ENCODE data around the gene ANKRD13D. TPM values are rescaled to one million over a fixed set of nuclear protein-coding genes. Genes with fewer than 3 reads are reported as not detected.
A peak's percentile ranks its signal among the peaks of the same experiment; 100 is the strongest.

Gene ANKRD13D
- total RNA-seq, 8 experiments from 2014 or later = 14.5 to 43.1 (median 32.9) TPM

DNA sequence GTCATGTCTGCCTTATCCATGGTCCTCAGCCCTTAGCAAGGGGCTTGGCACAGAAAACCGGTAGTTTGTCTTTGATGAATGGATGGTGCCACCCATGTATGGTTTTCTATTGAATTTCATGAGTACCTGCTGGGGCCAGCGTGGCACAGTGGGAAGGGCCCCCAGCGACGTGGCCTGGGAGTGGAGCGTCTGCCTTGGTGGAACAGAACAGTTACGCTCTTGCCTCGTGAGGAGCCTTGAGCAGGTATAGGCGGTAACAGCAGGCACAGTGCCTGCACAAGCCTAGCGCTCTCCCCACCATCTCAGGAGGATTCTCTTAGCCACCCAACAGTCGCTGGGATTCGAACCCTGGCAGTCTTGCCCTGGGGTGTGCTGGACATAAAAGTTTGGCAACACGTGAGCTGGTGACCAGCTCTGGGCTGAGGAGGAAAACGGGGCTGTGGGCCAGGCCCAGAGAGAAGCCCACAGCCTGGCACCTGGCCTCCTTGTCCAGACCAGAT is 11.2 kb downstream of the ANKRD13D start:
- in situ Hi-C loops (cut with MboI; ENCODE audit: low pct_unique_long_range_greater_than_20kb in 2 of 9, low sequenced_read_pairs in 9 of 9, unreplicated experiment in 9 of 9) = no loop called here
- no peak for ATAC-seq (replicated peaks in 6 of 8)
- 92 to 100% (median 100%) methylated on average over 1 to 7 of the region's 13 CpGs; no CpG with 5 or more reads in 5 of the 10 experiments for WGBS, 10 experiments

DNA sequence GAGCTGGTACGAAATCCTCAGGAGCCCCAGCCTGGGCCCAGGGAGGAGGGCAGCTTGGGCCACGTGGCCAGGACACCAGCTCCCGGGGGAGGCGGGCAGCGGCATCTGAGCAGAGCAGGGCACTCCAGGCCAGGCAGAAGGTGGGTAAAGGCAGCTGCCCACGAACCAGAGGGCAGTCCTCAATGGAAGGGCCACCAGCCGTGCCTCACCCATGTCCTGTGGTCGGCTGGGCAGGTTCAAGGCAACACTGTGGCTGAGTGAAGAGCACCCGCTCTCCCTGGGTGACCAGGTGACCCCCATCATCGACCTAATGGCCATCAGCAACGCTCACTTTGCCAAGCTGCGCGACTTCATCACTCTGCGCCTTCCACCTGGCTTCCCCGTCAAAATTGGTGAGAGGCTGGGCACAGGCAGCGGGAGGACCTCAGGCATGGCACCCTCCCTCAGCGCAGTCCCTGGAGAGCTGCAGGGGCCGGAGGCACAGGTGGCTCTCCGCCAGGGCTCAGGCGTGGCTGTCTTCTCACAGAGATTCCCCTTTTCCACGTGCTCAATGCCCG is 11.7 kb downstream of the ANKRD13D start:
- H3K4me1 ChIP-seq (replicated peaks in 1 of 2) = peaks cover 26 to 28% of the 10 kb centered on the region in 2 donors
- in situ Hi-C loops (cut with MboI; ENCODE audit: low pct_unique_long_range_greater_than_20kb in 2 of 9, low sequenced_read_pairs in 9 of 9, unreplicated experiment in 9 of 9) = no loop called here

More for the DNA sequence above, 11.2 kb downstream of the ANKRD13D start:
- no peak overlapping the region for H3K4me3 ChIP-seq
- peaks cover 26 to 28% of the 10 kb centered on the region in 2 donors for H3K4me1 ChIP-seq (replicated peaks in 1 of 2)
- no peak overlapping the region for H3K27ac ChIP-seq

GRCh38 chr11:67301313-67301921 is 12.3 kb downstream of the ANKRD13D start:
- no peak for ATAC-seq (replicated peaks in 6 of 8)
- peaks cover 26 to 28% of the 10 kb centered on the region in 2 donors for H3K4me1 ChIP-seq (replicated peaks in 1 of 2)
- in situ Hi-C loops (cut with MboI; ENCODE audit: low pct_unique_long_range_greater_than_20kb in 2 of 9, low sequenced_read_pairs in 9 of 9, unreplicated experiment in 9 of 9) = no loop called here
- H3K27ac ChIP-seq = peak overlapping the region; percentile 53 to 61
- H3K4me3 ChIP-seq = no peak overlapping the region
- WGBS, 10 experiments = 79 to 100% (median 92%) methylated on average over 1 to 12 of the region's 28 CpGs; no CpG with 5 or more reads in 4 of the 10 experiments

More for the DNA sequence above, 11.7 kb downstream of the ANKRD13D start:
- ATAC-seq (replicated peaks in 6 of 8) = no peak
- Histone ChIP-seq H3K4me3 (no peak overlapping the region), H3K27ac (no peak overlapping the region)
- 80 to 94% (median 93%) methylated on average over 3 to 7 of the region's 22 CpGs; no CpG with 5 or more reads in 7 of the 10 experiments for WGBS, 10 experiments

GRCh38 chr11:67301951-67302516 is 12.9 kb downstream of the ANKRD13D start:
- H3K4me3 ChIP-seq = peak overlapping the region in 1 of 5 donors; percentile 35
- ATAC-seq (replicated peaks in 6 of 8) = peak; percentile 37 to 90 (median 82)
- in situ Hi-C loops (cut with MboI; ENCODE audit: low pct_unique_long_range_greater_than_20kb in 2 of 9, low sequenced_read_pairs in 9 of 9, unreplicated experiment in 9 of 9) = no loop called here
- peaks cover 26 to 28% of the 10 kb centered on the region in 2 donors for H3K4me1 ChIP-seq (replicated peaks in 1 of 2)
- 15 to 80% (median 30%) methylated on average over 1 to 10 of the region's 15 CpGs; no CpG with 5 or more reads in 5 of the 10 experiments for WGBS, 10 experiments
- peak overlapping the region; percentile 53 to 61 for H3K27ac ChIP-seq

DNA sequence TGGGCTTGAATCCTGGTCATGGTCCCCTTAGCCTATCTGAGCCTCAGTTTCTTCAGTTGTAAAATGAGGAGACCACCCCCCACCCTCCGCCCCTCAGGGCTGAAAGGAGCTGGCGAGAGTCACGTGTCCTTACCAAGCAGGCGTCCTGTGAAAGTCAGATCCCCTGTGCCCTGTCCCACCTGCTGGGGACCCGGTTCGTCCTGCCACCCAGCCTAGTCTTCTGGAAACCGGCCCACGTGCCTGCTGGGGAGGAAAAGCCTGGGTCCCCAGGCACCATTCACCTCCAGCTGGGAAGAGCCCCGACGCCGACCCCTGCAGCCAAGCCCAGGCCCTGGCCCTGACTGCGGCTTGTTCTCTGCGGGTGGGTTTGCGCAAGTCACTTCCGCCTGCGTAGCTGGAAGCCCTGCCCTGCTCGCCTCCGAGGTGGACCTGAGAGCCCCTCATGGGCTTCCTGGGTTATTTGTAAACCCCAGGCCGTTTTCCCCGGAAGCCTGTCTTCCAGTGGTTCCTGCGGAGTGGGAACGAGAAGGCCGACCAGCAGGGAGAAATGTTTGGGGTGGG is 13.5 kb downstream of the ANKRD13D start:
- peaks cover 26 to 28% of the 10 kb centered on the region in 2 donors for H3K4me1 ChIP-seq (replicated peaks in 1 of 2)
- in situ Hi-C loops (cut with MboI; ENCODE audit: low pct_unique_long_range_greater_than_20kb in 2 of 9, low sequenced_read_pairs in 9 of 9, unreplicated experiment in 9 of 9) = no loop called here
- peak overlapping the region in 1 of 2 donors; percentile 61 for H3K27ac ChIP-seq
- WGBS, 10 experiments = 26 to 53% (median 49%) methylated on average over 6 to 16 of the region's 23 CpGs; no CpG with 5 or more reads in 7 of the 10 experiments
- H3K4me3 ChIP-seq = peak overlapping the region in 2 of 5 donors; percentile 30 to 35
- peak in 7 of 8 experiments; percentile 4 to 25 (median 13) for ATAC-seq (replicated peaks in 6 of 8)

- WGBS, 10 experiments = 16% methylated on average over 7 of the region's 65 CpGs; no CpG with 5 or more reads in 9 of the 10 experiments
- Histone ChIP-seq H3K27ac (peak within 1 kb of the TSS in 1 of 2 donors; percentile 61), H3K4me1 (replicated peaks in 1 of 2) (peaks cover 26 to 28% of the 10 kb centered on the region in 2 donors), H3K4me3 (peak within 1 kb of the TSS in 4 of 5 donors; percentile 10 to 35 (median 26))
- in situ Hi-C loops (cut with MboI; ENCODE audit: low pct_unique_long_range_greater_than_20kb in 2 of 9, low sequenced_read_pairs in 9 of 9, unreplicated experiment in 9 of 9) = no loop called here
- peak; percentile 32 to 85 (median 48) for ATAC-seq (replicated peaks in 6 of 8)
Observed at GRCh38 chr11:67303132-67303834, 14.2 kb downstream of the ANKRD13D start, which contains the start of gene SSH3. SSH3 (plus strand) TSS chr11:67303530; CDS start chr11:67303626, 96 bp downstream.

DNA sequence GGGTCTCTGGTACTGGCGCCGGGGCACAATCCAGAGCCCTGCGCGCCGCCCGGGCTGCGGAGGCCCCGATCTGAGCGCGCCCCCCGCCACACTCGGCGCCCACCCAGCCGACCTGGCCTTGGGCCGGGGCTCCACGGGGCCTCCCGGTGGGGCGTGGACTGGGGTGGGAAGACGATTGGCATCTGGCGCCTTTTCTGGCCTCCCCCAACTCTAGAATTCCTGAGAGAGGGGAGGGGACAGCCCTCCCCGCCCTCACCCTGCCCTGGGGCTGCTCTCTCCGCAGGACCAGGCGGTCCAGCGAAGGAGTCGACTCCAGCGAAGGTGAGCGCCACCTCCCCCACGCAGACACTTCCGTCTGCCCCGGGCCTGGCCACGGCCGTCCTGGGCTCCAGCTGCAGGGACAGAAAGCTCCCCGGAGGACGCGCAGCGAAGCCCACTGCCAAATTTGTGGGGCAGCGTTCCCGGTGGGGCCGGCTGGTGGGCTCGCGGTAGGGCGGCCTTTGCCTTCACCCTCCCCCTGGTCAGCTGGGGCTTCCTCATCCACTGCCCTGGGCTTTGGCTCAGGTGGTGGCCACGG is 14.8 kb downstream of the ANKRD13D start:
- Histone ChIP-seq H3K4me1 (replicated peaks in 1 of 2) (peaks cover 26 to 28% of the 10 kb centered on the region in 2 donors), H3K27ac (no peak overlapping the region), H3K4me3 (peak overlapping the region in 4 of 5 donors; percentile 10 to 35 (median 26))
- 0 to 30% methylated on average over 1 to 2 of the region's 43 CpGs; no CpG with 5 or more reads in 8 of the 10 experiments for WGBS, 10 experiments
- in situ Hi-C loops (cut with MboI; ENCODE audit: low pct_unique_long_range_greater_than_20kb in 2 of 9, low sequenced_read_pairs in 9 of 9, unreplicated experiment in 9 of 9) = no loop called here
- ATAC-seq (replicated peaks in 6 of 8) = peak; percentile 1 to 55 (median 20)

- H3K27ac ChIP-seq = no peak overlapping the region
- in situ Hi-C loops (cut with MboI; ENCODE audit: low pct_unique_long_range_greater_than_20kb in 2 of 9, low sequenced_read_pairs in 9 of 9, unreplicated experiment in 9 of 9) = no loop called here
- 54 to 92% (median 76%) methylated on average over 2 to 9 of the region's 14 CpGs; no CpG with 5 or more reads in 4 of the 10 experiments for WGBS, 10 experiments
- peaks cover 26 to 28% of the 10 kb centered on the region in 2 donors for H3K4me1 ChIP-seq (replicated peaks in 1 of 2)
- no peak for ATAC-seq (replicated peaks in 6 of 8)
- no peak overlapping the region for H3K4me3 ChIP-seq
Observed at GRCh38 chr11:67304511-67305113, 15.5 kb downstream of the ANKRD13D start.

- WGBS, 10 experiments = 40 to 90% (median 89%) methylated on average over 1 to 3 of the region's 19 CpGs; no CpG with 5 or more reads in 7 of the 10 experiments
- no peak for ATAC-seq (replicated peaks in 6 of 8)
- H3K4me1 ChIP-seq (replicated peaks in 1 of 2) = peaks cover 22% of the 10 kb centered on the region in 2 donors
- no peak overlapping the region for H3K27ac ChIP-seq
- in situ Hi-C loops (cut with MboI; ENCODE audit: low pct_unique_long_range_greater_than_20kb in 2 of 9, low sequenced_read_pairs in 9 of 9, unreplicated experiment in 9 of 9) = no loop called here
- H3K4me3 ChIP-seq = no peak overlapping the region
Observed at GRCh38 chr11:67306769-67307544, 17.9 kb downstream of the ANKRD13D start.

- Histone ChIP-seq H3K27ac (no peak overlapping the region), H3K4me1 (replicated peaks in 1 of 2) (peaks cover 16 to 18% of the 10 kb centered on the region in 2 donors), H3K4me3 (no peak overlapping the region)
- in situ Hi-C loops (cut with MboI; ENCODE audit: low pct_unique_long_range_greater_than_20kb in 2 of 9, low sequenced_read_pairs in 9 of 9, unreplicated experiment in 9 of 9) = no loop called here
- ATAC-seq (replicated peaks in 6 of 8) = no peak
- no CpG with 5 or more reads among the region's 12 CpGs for WGBS, 10 experiments
Observed at GRCh38 chr11:67307545-67308001, 18.5 kb downstream of the ANKRD13D start.

All from motor neuron (in vitro differentiated cells).